AG04450 (cell line): ENCODE measurements around the gene PLXNA1. TPM values are rescaled to one million over a fixed set of nuclear protein-coding genes. Genes with fewer than 3 reads are reported as not detected.

ENCODE experiments used
- CTCF ChIA-PET: fragments of 300-600, 350-600 bp; formaldehyde crosslinking; extraction: SDS; loops from one replicate; lab custom pipeline; 2022; ENCODE audit warnings: antibody characterized with exemption, inconsistent platforms; lab: Charles Lee
- POLR2A ChIA-PET: fragments of 350-600 bp; formaldehyde crosslinking; extraction: SDS; loops from one replicate; lab custom pipeline; 2021; ENCODE audit warnings: antibody characterized with exemption, inconsistent platforms; lab: Yijun Ruan, JAX
- DNase-seq: peaks from one replicate; pipeline ENCODE4 v3.0.0-alpha.2; 2011; ENCODE audit warnings: low read depth, low spot score
- H3K27ac ChIP-seq: one replicate; pipeline ENCODE4 v1.5.1; 2012; ENCODE audit warnings: low read depth, low read length, control low read depth
- H3K27me3 ChIP-seq: one replicate; pipeline ENCODE4 v1.6.0; 2012; ENCODE audit warnings: low read length; ENCODE audit not compliant: control insufficient read depth, insufficient read depth
- H3K4me3 ChIP-seq: 2 replicates; pipeline ENCODE4 v1.5.1; 2011; ENCODE audit warnings: mild to moderate bottlenecking, low read depth, low read length, control low read depth
- H3K9me3 ChIP-seq: 2 replicates; pipeline ENCODE4 v1.5.1; 2012; ENCODE audit warnings: low read length; ENCODE audit not compliant: control insufficient read depth, insufficient read depth
- polyA plus RNA-seq: library from polyadenylated mRNA; depleted of rRNA; stranded (reverse); fragments of >200 nt; gene quantifications from 2 replicates; pipeline ENCODE4 v1.2.3, GENCODE V29; 2011
- TF ChIP-seq, protein P1 (sequence below): IDR thresholded peaks from 2 replicates; pipeline ENCODE4 v1.5.1; 2011; ENCODE audit warnings: low read depth, low read length, control low read depth, inconsistent platforms

Gene PLXNA1
- polyA plus RNA-seq, 1 experiment: 22.0 TPM

DNA sequence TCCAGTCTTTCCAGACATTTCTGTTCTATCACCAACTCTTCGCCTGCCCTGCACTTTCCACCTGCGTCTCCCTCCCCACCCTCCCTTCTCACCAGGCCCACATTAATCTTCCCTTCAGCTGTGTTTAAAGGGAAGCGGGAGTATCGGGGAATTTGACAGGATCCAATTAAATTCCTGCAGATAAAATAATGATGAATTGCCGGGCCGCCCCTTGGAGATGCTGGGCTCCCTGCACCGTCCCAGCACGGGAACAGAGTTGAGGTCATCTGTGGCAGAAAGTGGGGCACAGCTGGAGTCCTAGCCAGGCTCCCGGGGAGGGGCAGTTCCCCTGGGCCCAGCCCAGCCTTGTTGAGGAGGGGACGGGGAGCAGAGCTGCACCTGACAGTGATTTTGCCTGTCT, 30.3 kb downstream of the PLXNA1 start:
- TF ChIP-seq, protein P1, sequence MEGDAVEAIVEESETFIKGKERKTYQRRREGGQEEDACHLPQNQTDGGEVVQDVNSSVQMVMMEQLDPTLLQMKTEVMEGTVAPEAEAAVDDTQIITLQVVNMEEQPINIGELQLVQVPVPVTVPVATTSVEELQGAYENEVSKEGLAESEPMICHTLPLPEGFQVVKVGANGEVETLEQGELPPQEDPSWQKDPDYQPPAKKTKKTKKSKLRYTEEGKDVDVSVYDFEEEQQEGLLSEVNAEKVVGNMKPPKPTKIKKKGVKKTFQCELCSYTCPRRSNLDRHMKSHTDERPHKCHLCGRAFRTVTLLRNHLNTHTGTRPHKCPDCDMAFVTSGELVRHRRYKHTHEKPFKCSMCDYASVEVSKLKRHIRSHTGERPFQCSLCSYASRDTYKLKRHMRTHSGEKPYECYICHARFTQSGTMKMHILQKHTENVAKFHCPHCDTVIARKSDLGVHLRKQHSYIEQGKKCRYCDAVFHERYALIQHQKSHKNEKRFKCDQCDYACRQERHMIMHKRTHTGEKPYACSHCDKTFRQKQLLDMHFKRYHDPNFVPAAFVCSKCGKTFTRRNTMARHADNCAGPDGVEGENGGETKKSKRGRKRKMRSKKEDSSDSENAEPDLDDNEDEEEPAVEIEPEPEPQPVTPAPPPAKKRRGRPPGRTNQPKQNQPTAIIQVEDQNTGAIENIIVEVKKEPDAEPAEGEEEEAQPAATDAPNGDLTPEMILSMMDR: no peak
- no peak overlapping the region for H3K4me3 ChIP-seq
- ChIA-PET CTCF (interaction anchor here (0.9 kb wide), 1 partner anchor 11 kb away, joined by 3 read pairs; no protein-coding TSS in a partner anchor), POLR2A (no interaction called here)
- no peak for DNase-seq
- H3K27me3 ChIP-seq: no peaks in the 10 kb centered on the region
- no peak overlapping the region for H3K27ac ChIP-seq
- no peaks in the 10 kb centered on the region; the same call in 1 of the 2 replicates for H3K9me3 ChIP-seq

DNA sequence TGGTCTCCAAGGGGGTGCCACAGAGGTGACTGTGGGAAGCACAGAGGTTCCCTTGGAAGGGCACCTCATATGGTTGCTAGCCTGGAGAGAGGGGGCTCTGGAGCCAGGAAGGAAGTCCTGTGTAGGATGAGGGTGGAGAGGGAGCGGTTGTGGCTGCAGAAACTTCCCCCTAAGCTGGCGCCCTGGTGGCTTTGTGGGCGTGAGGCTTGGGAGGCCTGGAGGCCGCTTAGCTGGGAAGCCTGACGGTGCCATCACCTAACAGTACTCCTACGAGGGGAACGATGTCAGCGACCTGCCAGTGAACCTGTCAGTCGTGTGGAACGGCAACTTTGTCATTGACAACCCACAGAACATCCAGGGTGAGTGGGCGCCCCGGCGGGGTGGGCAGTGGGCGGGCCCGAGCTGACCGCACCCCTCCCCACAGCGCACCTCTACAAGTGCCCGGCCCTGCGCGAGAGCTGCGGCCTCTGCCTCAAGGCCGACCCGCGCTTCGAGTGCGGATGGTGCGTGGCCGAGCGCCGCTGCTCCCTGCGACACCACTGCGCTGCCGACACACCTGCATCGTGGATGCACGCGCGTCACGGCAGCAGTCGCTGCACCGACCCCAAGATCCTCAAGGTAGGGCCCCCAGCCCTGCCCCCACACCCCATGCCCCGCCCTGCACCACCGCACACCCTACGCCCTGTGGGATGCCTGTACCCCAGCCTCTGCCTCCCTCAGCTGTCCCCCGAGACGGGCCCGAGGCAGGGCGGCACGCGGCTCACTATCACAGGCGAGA, 31.0 kb downstream of the PLXNA1 start:
- Histone ChIP-seq H3K27me3 (no peaks in the 10 kb centered on the region), H3K4me3 (no peak overlapping the region), H3K9me3 (no peaks in the 10 kb centered on the region; the same call in 1 of the 2 replicates), H3K27ac (no peak overlapping the region)
- POLR2A ChIA-PET: no interaction called here
- TF ChIP-seq, protein P1: no peak
- no peak for DNase-seq
- CTCF ChIA-PET: interaction anchor here (0.9 kb wide), 1 partner anchor 12 kb away, joined by 3 read pairs; no protein-coding TSS in a partner anchor

DNA sequence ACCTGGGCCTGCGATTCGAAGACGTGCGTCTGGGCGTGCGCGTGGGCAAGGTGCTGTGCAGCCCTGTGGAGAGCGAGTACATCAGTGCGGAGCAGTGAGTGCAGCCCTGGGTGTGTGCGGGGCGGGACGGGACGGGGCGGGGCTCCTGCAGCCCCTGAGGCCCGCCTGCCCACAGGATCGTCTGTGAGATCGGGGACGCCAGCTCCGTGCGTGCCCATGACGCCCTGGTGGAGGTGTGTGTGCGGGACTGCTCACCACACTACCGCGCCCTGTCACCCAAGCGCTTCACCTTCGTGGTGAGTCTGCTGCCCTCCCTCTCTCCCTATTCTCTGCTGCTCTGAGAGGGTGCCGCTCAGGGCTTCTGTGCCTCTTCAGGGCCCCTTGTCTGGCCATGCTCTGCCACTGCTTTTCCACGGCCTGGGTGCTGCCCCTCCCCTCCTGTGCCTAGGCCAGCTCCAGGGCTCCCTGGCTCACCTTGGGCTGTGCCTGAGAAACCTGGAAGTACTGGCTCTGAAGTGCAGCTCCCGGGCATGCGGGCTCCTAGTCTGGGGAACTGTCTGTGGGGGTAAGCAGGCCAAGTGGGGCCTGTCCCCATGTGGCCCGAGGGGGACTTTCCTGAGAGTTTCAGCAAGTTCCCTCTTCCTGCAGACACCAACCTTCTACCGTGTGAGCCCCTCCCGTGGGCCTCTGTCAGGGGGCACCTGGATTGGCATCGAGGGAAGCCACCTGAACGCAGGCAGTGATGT, 31.8 kb downstream of the PLXNA1 start:
- no peak for DNase-seq
- no peaks in the 10 kb centered on the region; the same call in 1 of the 2 replicates for H3K9me3 ChIP-seq
- CTCF ChIA-PET: no interaction called here
- H3K27ac ChIP-seq: no peak overlapping the region
- H3K27me3 ChIP-seq: no peaks in the 10 kb centered on the region
- POLR2A ChIA-PET: no interaction called here
- TF ChIP-seq, protein P1: no peak
- H3K4me3 ChIP-seq: no peak overlapping the region

DNA sequence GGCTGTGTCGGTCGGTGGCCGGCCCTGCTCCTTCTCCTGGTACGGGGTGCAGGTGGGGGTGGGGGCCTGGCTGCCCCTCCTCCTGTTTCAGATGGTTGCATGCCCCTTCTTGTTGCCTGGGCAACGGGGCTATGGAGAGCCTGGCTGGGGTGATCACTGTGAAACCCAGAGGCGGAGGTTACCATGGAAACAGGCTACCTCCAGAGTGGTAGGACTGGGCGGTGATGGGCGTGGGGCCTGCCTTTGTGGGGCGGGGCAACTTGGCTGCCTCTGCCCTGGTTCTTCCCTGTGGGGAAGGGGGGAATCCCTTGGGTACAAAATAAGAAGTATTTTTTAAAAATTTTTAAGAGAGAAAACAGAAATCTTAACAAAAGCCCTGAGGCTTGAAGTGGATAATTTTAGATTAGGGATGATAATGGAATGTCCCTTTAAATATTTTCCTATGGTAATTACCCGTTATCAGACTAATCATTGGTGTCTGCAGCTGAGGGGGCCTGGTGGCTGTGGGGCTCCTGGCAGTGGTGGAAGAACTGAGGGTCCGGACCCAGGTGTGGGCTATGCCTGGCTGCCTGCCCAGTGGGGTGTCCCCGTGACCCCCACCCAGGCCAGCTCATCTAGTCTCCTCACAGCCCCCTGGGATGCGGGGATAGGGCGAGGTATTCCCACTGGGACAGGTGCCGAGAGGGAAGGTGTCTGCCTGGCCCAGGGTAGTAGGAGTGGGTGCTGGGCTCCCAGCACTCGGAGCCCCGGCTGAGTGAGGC, 32.5 kb downstream of the PLXNA1 start:
- CTCF ChIA-PET: no interaction called here

More for the DNA sequence above, 32.5 kb downstream of the PLXNA1 start:
- TF ChIP-seq, protein P1: no peak
- no peak for DNase-seq
- Histone ChIP-seq H3K27ac (no peak overlapping the region), H3K4me3 (no peak overlapping the region), H3K9me3 (no peaks in the 10 kb centered on the region; the same call in 1 of the 2 replicates), H3K27me3 (no peaks in the 10 kb centered on the region)
- POLR2A ChIA-PET: no interaction called here
